Measurements from ENCODE around the gene CANT1.

Gene CANT1

GRCh38 chr17:78999056-78999768, 10.4 kb downstream of the CANT1 start:
- Histone ChIP-seq H2AK5ac (ENCODE audit: low read length) (no peak overlapping the region), H2AFZ (ENCODE audit: insufficient read depth, low read length, poor library complexity) (no peak overlapping the region), H3K4me1 (ENCODE audit: control insufficient read depth in 1 of 2, insufficient read depth in 2 of 2, low read length in 2 of 2) (no peaks in the 10 kb centered on the region), H3K27me3 (ENCODE audit: insufficient read depth, low read length) (no peaks in the 10 kb centered on the region), H3K27ac (ENCODE audit: low read depth, low read length) (no peak overlapping the region), H3K14ac (ENCODE audit: low read length) (no peak overlapping the region), H4K8ac (ENCODE audit: low read depth, low read length) (no peak overlapping the region), H3K36me3 (ENCODE audit: control insufficient read depth in 1 of 2, insufficient read depth in 2 of 2, low read length in 2 of 2) (peaks cover 57 to 72% of the 10 kb centered on the region in 2 experiments), H3K9ac (ENCODE audit: low read length) (no peak overlapping the region), H3K4ac (ENCODE audit: low read depth, low read length) (no peak overlapping the region), H3K4me3 (ENCODE audit: low read depth, low read length) (no peak overlapping the region), H3K4me2 (ENCODE audit: low read length) (no peak overlapping the region), H3K9me3 (ENCODE audit: insufficient read depth, low read depth, low read length) (peaks cover under 1% of the 10 kb centered on the region), H3K23ac (ENCODE audit: low read length) (no peak overlapping the region), H4K91ac (ENCODE audit: low read depth, low read length) (no peak overlapping the region), H3K79me1 (ENCODE audit: low read length) (no peaks in the 10 kb centered on the region), H2BK5ac (ENCODE audit: low read depth, low read length, poor library complexity) (no peak overlapping the region), H3K79me2 (ENCODE audit: control insufficient read depth, insufficient read depth, low read length, poor library complexity) (no peaks in the 10 kb centered on the region), H2BK12ac (ENCODE audit: low read length) (no peak overlapping the region), H3K18ac (ENCODE audit: low read length) (no peak overlapping the region), H2BK120ac (ENCODE audit: insufficient read depth, low read length, poor library complexity) (no peak overlapping the region), H4K12ac (ENCODE audit: low read depth, low read length) (no peak overlapping the region)
- DNase-seq: no peak
- WGBS (ENCODE audit: extremely low coverage, insufficient coverage, insufficient read length): no CpG with 5 or more reads among the region's 17 CpGs

DNA sequence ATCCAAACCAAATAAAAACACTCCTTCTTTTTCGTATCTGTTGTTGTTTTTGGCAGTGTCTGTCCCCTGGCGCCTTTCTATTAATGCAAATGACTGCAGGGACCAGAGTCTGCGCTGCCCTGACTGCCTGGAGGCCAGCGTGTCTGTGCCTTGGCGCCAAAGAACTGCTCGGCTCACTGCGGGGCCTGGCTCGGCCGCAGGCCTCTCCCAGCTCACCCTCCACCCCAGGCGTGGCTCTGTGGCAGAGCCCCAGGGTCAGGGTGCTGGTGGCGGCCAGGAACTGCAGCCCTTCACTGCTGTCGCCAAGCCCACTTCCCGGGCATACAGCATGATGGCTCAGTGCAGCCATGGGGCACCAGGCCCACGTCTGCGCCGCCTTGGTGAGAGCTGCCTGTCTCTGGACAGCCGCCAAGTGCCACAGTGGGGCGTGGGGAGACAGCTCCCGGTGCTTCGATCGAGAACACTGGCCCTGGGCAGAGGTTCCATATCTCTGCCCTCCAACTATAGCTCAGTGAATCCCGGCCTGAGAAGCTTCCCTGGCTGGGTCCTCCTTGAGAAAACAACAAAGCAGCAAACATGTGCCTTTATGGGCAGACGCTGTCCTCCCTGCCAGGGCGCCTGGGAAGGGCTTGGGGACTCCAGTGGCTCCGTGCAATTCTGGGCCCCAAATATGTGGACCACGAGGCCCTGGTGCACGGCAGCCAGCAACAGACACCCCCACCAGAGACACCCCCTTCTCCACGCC, 11.1 kb downstream of the CANT1 start:
- Histone ChIP-seq H3K9ac (ENCODE audit: low read length) (no peak overlapping the region), H3K9me3 (ENCODE audit: insufficient read depth, low read depth, low read length) (peaks cover 5% of the 10 kb centered on the region), H3K4me2 (ENCODE audit: low read length) (no peak overlapping the region), H2AFZ (ENCODE audit: insufficient read depth, low read length, poor library complexity) (no peak overlapping the region), H3K79me1 (ENCODE audit: low read length) (no peaks in the 10 kb centered on the region), H4K12ac (ENCODE audit: low read depth, low read length) (no peak overlapping the region), H3K14ac (ENCODE audit: low read length) (no peak overlapping the region), H2BK120ac (ENCODE audit: insufficient read depth, low read length, poor library complexity) (no peak overlapping the region), H4K8ac (ENCODE audit: low read depth, low read length) (no peak overlapping the region), H2BK5ac (ENCODE audit: low read depth, low read length, poor library complexity) (no peak overlapping the region), H3K18ac (ENCODE audit: low read length) (no peak overlapping the region), H3K79me2 (ENCODE audit: control insufficient read depth, insufficient read depth, low read length, poor library complexity) (no peaks in the 10 kb centered on the region), H3K36me3 (ENCODE audit: control insufficient read depth in 1 of 2, insufficient read depth in 2 of 2, low read length in 2 of 2) (peaks cover 65 to 76% of the 10 kb centered on the region in 2 experiments), H3K4ac (ENCODE audit: low read depth, low read length) (no peak overlapping the region), H3K4me3 (ENCODE audit: low read depth, low read length) (no peak overlapping the region), H4K91ac (ENCODE audit: low read depth, low read length) (no peak overlapping the region), H2BK12ac (ENCODE audit: low read length) (no peak overlapping the region), H3K23ac (ENCODE audit: low read length) (no peak overlapping the region), H3K4me1 (ENCODE audit: control insufficient read depth in 1 of 2, insufficient read depth in 2 of 2, low read length in 2 of 2) (no peaks in the 10 kb centered on the region), H2AK5ac (ENCODE audit: low read length) (no peak overlapping the region), H3K27me3 (ENCODE audit: insufficient read depth, low read length) (no peaks in the 10 kb centered on the region), H3K27ac (ENCODE audit: low read depth, low read length) (no peak overlapping the region)
- WGBS (ENCODE audit: extremely low coverage, insufficient coverage, insufficient read length): no CpG with 5 or more reads among the region's 28 CpGs
- no peak for DNase-seq

DNA sequence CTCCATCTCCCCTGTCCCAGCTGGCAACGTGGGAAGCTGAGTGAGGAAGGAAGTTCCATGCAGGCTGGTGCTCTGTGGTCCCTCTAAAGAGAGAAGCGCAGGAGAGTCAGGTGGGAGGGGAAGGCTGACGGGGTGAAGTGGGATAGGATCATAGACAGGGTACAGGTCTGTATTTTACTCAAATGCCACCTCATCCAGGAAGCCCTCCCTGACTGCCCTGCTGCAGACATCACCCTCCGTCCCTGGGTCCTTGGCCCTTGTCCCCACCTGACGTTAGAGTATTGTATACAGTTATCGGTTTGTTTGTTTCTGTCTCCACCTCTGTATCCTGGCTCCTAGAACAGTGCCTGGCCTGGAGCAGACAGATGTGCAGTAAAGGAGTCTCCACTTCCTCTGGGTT, 11.7 kb downstream of the CANT1 start:
- no peak overlapping the region for H4K8ac ChIP-seq (ENCODE audit: low read depth, low read length)
- no peak for DNase-seq
- no peak overlapping the region for H2BK120ac ChIP-seq (ENCODE audit: insufficient read depth, low read length, poor library complexity)
- H3K4me2 ChIP-seq (ENCODE audit: low read length): no peak overlapping the region
- H3K79me1 ChIP-seq (ENCODE audit: low read length): no peaks in the 10 kb centered on the region
- no peak overlapping the region for H3K14ac ChIP-seq (ENCODE audit: low read length)
- H3K79me2 ChIP-seq (ENCODE audit: control insufficient read depth, insufficient read depth, low read length, poor library complexity): no peaks in the 10 kb centered on the region
- H2BK5ac ChIP-seq (ENCODE audit: low read depth, low read length, poor library complexity): no peak overlapping the region
- no peak overlapping the region for H3K9ac ChIP-seq (ENCODE audit: low read length)
- no peak overlapping the region for H2AFZ ChIP-seq (ENCODE audit: insufficient read depth, low read length, poor library complexity)
- H3K4me3 ChIP-seq (ENCODE audit: low read depth, low read length): no peak overlapping the region
- H3K4me1 ChIP-seq (ENCODE audit: control insufficient read depth in 1 of 2, insufficient read depth in 2 of 2, low read length in 2 of 2): no peaks in the 10 kb centered on the region
- no peaks in the 10 kb centered on the region for H3K27me3 ChIP-seq (ENCODE audit: insufficient read depth, low read length)
- peaks cover 68 to 82% of the 10 kb centered on the region in 2 experiments for H3K36me3 ChIP-seq (ENCODE audit: control insufficient read depth in 1 of 2, insufficient read depth in 2 of 2, low read length in 2 of 2)
- no peak overlapping the region for H2AK5ac ChIP-seq (ENCODE audit: low read length)
- H3K18ac ChIP-seq (ENCODE audit: low read length): no peak overlapping the region
- no CpG with 5 or more reads among the region's 6 CpGs for WGBS (ENCODE audit: extremely low coverage, insufficient coverage, insufficient read length)
- no peak overlapping the region for H2BK12ac ChIP-seq (ENCODE audit: low read length)
- H3K9me3 ChIP-seq (ENCODE audit: insufficient read depth, low read depth, low read length): peaks cover 5% of the 10 kb centered on the region
- H3K27ac ChIP-seq (ENCODE audit: low read depth, low read length): no peak overlapping the region
- no peak overlapping the region for H4K91ac ChIP-seq (ENCODE audit: low read depth, low read length)
- H3K4ac ChIP-seq (ENCODE audit: low read depth, low read length): no peak overlapping the region
- no peak overlapping the region for H4K12ac ChIP-seq (ENCODE audit: low read depth, low read length)
- no peak overlapping the region for H3K23ac ChIP-seq (ENCODE audit: low read length)

DNA sequence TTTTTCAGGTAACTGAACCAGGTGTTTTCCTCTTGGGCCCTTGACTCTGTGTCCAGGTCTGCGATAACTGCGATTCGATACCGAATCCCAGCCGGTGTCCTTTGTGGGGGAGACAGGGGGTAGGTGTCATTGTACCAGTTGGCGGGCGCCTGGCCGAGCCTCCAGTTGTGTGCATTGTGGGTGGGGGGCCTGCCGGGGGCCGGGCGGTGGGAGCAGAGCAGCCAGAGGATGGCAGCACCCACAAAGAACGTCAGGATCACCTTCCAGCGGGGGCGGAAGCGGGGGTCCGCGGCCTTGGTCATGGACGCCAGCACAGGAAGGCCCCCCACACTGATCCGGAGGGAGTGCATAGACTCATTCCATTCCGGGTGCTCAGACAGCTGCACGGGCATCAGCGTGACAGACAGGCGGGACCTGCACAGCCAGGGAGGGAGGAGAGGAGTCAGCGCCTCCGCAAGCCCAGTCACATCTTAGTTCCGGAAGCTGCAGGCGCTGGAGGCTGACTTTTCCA, 12.3 kb downstream of the CANT1 start:
- Histone ChIP-seq H3K4me3 (ENCODE audit: low read depth, low read length) (no peak overlapping the region), H2AK5ac (ENCODE audit: low read length) (no peak overlapping the region)

More for the DNA sequence above, 12.3 kb downstream of the CANT1 start:
- Histone ChIP-seq H2BK120ac (ENCODE audit: insufficient read depth, low read length, poor library complexity) (no peak overlapping the region), H3K4ac (ENCODE audit: low read depth, low read length) (no peak overlapping the region), H4K12ac (ENCODE audit: low read depth, low read length) (no peak overlapping the region), H3K4me2 (ENCODE audit: low read length) (no peak overlapping the region), H3K14ac (ENCODE audit: low read length) (no peak overlapping the region), H3K36me3 (ENCODE audit: control insufficient read depth in 1 of 2, insufficient read depth in 2 of 2, low read length in 2 of 2) (peaks cover 69 to 83% of the 10 kb centered on the region in 2 experiments), H3K79me2 (ENCODE audit: control insufficient read depth, insufficient read depth, low read length, poor library complexity) (no peaks in the 10 kb centered on the region), H4K91ac (ENCODE audit: low read depth, low read length) (no peak overlapping the region), H2BK12ac (ENCODE audit: low read length) (no peak overlapping the region), H2AFZ (ENCODE audit: insufficient read depth, low read length, poor library complexity) (no peak overlapping the region), H2BK5ac (ENCODE audit: low read depth, low read length, poor library complexity) (no peak overlapping the region), H4K8ac (ENCODE audit: low read depth, low read length) (no peak overlapping the region), H3K18ac (ENCODE audit: low read length) (no peak overlapping the region), H3K4me1 (ENCODE audit: control insufficient read depth in 1 of 2, insufficient read depth in 2 of 2, low read length in 2 of 2) (no peaks in the 10 kb centered on the region), H3K9ac (ENCODE audit: low read length) (no peak overlapping the region), H3K27ac (ENCODE audit: low read depth, low read length) (no peak overlapping the region), H3K9me3 (ENCODE audit: insufficient read depth, low read depth, low read length) (peaks cover 7% of the 10 kb centered on the region), H3K27me3 (ENCODE audit: insufficient read depth, low read length) (no peaks in the 10 kb centered on the region), H3K23ac (ENCODE audit: low read length) (no peak overlapping the region), H3K79me1 (ENCODE audit: low read length) (no peaks in the 10 kb centered on the region)
- DNase-seq: no peak
- WGBS (ENCODE audit: extremely low coverage, insufficient coverage, insufficient read length): no CpG with 5 or more reads among the region's 27 CpGs
